Lung microvascular endothelial cell (primary cell): ENCODE results near the gene FN3KRP. TPM values are rescaled to one million over a fixed set of nuclear protein-coding genes. Genes with fewer than 3 reads are reported as not detected.

Source experiments
- total RNA-seq: library from RNA; depleted of rRNA; stranded (reverse); fragments of >200 nt; gene quantifications from 2 replicates; pipeline ENCODE4 v1.2.1, GENCODE V29; 2014

Gene FN3KRP
- total RNA-seq, 1 donor from 2014 or later = 9.1 TPM

Other genes starting within 250 kb of the FN3KRP start
- 15.0 and 24.8 TPM in 2 replicates for gene FOXK2, start 197.0 kb upstream of the FN3KRP start, total RNA-seq
- 50.8 and 69.8 TPM in 2 replicates for gene WDR45B, start 68.3 kb upstream of the FN3KRP start, total RNA-seq
- 2.6 and 3.2 TPM in 2 replicates for gene RAB40B, start 18.0 kb upstream of the FN3KRP start, total RNA-seq
- gene FN3K, start 18.9 kb downstream of the FN3KRP start, total RNA-seq = 3.3 and 4.0 TPM in 2 replicates
- 44.8 and 45.8 TPM in 2 replicates for gene TBCD, start 35.4 kb downstream of the FN3KRP start, total RNA-seq
- gene ZNF750, start 123.3 kb downstream of the FN3KRP start, total RNA-seq = under 0.01 TPM in 2 replicates